SJSA1 (cell line): Measurements from ENCODE around the gene TUBB4B. TPM values are rescaled to one million over a fixed set of nuclear protein-coding genes. Genes with fewer than 3 reads are reported as not detected.

Experiments used
- DNase-seq, 2 experiments: peaks; one replicate each; pipeline ENCODE4 v3.0.0-alpha.2; 2015 to 2020; ENCODE audit warnings: low spot score in 2 of 2, low read depth in 1 of 2
- H3K27ac ChIP-seq: fragments of 250-450 bp; sonication (Bioruptor Pico); 2 replicates; pipeline ENCODE4 v1.5.1; 2020; ENCODE audit warnings: mild to moderate bottlenecking, moderate library complexity
- H3K27me3 ChIP-seq: fragments of 250-450 bp; sonication (Bioruptor Pico); replicated peaks from 2 replicates; pipeline ENCODE4 v1.5.1; 2020; ENCODE audit warnings: mild to moderate bottlenecking, moderate library complexity
- H3K36me3 ChIP-seq: fragments of 250-450 bp; sonication (Bioruptor Pico); 2 replicates; pipeline ENCODE4 v1.5.1; 2020; ENCODE audit warnings: mild to moderate bottlenecking
- H3K4me1 ChIP-seq: fragments of 250-450 bp; sonication (Bioruptor Pico); replicated peaks from 2 replicates; pipeline ENCODE4 v1.6.1; 2021; ENCODE audit warnings: mild to moderate bottlenecking
- H3K4me3 ChIP-seq: fragments of 250-450 bp; sonication (Bioruptor Pico); 2 replicates; pipeline ENCODE4 v1.5.1; 2020; ENCODE audit warnings: mild to moderate bottlenecking
- H3K9me3 ChIP-seq: fragments of 250-450 bp; sonication (Bioruptor Pico); replicated peaks from 2 replicates; pipeline ENCODE4 v1.5.1; 2020; ENCODE audit warnings: mild to moderate bottlenecking
- total RNA-seq: library from RNA; depleted of rRNA; stranded (reverse); fragments of >200 nt; shearing (Covaris generic); gene quantifications from 2 replicates; pipeline ENCODE4 v1.2.3, GENCODE V29; 2014

Gene TUBB4B
- total RNA-seq, 1 experiment from 2014 or later, result 229 TPM

DNA sequence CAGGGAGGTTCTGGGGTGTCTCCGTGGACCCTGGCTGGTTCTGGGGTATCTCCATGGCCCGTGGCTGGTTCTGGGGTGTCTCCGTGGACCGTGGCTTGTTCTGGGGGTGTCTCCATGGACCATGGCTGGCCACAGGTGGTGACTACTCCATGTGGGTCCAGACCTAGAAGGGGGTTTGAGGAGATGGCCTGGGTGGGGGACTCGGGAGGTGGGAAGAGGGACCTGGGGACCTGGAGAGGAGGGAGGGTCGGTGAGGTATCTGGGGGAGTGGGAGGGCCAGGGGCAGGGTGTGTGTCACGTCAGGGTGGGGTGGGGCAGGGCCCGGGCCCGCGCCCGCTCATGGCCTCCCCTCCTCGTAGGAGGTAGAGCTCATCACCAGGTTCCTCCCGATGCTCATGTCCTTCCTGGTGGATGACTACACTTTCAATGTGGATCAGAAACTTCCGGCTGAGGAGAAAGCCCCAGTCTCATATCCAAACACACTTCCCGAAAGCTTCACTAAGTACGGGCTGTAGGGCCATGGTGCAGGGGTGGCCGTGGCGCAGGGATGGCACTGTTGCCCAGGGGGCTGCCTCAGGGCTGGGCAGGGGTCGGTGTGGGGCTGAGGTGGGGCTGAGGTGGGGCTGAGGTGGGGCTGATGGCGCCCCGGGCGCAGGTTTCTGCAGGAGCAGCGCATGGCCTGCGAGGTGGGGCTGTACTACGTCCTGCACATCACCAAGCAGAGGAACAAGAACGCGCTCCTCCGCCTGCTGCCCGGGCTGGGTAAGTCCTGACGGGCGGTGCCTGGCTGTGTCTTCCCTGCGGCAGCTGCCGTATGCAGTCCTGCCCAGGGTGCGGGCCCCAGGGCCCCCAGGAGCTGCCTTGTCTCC lies 25.7 kb downstream of the TUBB4B start:
- peaks cover 71% of the 10 kb centered on the region for H3K36me3 ChIP-seq
- no peak for DNase-seq
- no peaks in the 10 kb centered on the region for H3K9me3 ChIP-seq
- H3K4me3 ChIP-seq, result no peak overlapping the region
- no peaks in the 10 kb centered on the region for H3K27me3 ChIP-seq
- peaks cover 12% of the 10 kb centered on the region for H3K4me1 ChIP-seq
- no peak overlapping the region for H3K27ac ChIP-seq

DNA sequence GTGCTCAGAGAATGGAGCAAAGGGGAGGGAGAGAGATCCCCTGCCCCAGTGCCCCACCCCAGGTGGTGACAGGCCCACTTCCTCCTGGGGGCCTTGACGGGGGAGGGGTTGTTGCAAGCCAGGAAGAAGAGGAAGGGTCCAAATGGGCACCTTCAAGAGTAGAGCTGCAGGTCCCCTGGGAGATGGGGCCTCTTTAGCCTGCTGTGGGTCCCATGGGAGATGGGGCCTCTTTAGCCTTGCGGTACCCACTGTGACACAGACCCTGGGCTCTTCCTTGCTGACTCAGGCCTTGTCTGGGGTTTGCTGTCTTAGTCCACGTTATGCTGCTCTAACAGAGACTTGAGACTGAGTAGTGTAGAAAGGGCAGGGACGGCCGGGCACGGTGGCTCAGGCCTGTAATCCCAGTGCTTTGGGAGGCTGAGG lies 26.9 kb downstream of the TUBB4B start:
- no peak overlapping the region for H3K4me3 ChIP-seq
- H3K9me3 ChIP-seq, result no peaks in the 10 kb centered on the region
- peaks cover 76% of the 10 kb centered on the region for H3K36me3 ChIP-seq
- H3K27ac ChIP-seq, result no peak overlapping the region
- no peak for DNase-seq
- H3K27me3 ChIP-seq, result no peaks in the 10 kb centered on the region
- H3K4me1 ChIP-seq, result peaks cover 12% of the 10 kb centered on the region

DNA sequence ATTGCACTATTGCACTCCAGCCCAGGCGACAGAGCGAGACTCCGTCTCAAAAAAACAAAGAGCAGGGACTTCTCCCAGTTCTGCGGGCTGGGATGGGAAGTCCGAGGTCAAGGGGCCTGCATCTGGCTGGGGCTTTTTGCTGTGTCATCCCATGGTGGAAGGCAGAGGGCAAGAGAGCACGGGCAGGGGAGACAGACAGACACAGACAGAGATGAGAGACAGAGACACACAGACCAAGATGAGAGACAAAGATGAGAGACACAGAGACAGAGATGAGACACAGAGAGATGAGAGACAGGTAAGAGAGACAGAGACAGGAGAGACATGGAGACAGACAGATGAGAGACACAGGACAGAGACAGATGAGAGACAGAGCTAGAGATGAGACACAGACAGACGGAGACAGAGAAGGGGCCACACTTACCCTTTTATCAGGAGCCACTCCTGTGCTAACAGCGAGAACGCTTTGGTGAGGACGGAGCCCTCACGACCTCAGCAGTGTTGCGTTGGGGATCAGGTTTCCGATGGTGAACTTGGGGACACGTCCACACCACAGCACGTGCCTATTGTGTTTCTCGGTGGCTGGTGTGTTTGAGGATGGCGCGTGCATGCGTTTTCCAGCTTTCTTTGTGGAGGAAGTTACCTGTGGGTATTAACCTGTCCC lies 27.6 kb downstream of the TUBB4B start:
- Histone ChIP-seq H3K27ac (no peak overlapping the region), H3K4me3 (no peak overlapping the region), H3K4me1 (peaks cover 12% of the 10 kb centered on the region), H3K9me3 (no peaks in the 10 kb centered on the region), H3K36me3 (peaks cover 78% of the 10 kb centered on the region), H3K27me3 (no peaks in the 10 kb centered on the region)
- no peak for DNase-seq

DNA sequence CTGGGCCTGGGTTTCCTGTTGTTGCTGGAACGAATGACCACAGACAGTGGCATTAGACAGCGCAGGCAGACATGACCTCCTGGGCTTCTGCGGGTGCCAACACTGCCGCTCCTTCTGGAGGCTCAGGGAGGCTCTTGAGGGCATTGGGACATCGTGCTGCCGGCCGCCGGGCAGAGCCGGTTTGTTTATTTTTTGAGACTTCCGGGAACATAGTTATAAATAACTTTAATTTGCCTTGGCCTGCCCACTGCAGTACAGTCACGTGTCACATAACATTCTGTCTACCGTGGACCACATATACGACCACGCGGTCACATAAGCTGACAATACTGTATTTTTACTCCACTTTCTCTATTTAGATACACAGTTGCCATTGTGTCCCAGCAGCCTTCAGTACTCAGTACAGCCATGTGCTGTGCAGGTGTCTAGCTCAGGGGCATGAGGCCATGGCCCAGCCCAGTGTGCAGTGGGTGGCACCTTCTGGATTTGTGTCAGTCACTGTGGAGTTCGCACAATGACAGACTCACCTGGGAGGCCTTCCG lies 28.2 kb downstream of the TUBB4B start:
- no peak overlapping the region for H3K4me3 ChIP-seq
- DNase-seq, result no peak
- peaks cover 12% of the 10 kb centered on the region for H3K4me1 ChIP-seq
- no peak overlapping the region for H3K27ac ChIP-seq
- no peaks in the 10 kb centered on the region for H3K9me3 ChIP-seq
- no peaks in the 10 kb centered on the region for H3K27me3 ChIP-seq
- peaks cover 71% of the 10 kb centered on the region for H3K36me3 ChIP-seq

- Histone ChIP-seq H3K36me3 (peaks cover 59% of the 10 kb centered on the region), H3K9me3 (no peaks in the 10 kb centered on the region), H3K27ac (no peak overlapping the region), H3K4me1 (peaks cover 12% of the 10 kb centered on the region), H3K4me3 (no peak overlapping the region), H3K27me3 (no peaks in the 10 kb centered on the region)
- no peak for DNase-seq
These were observed 30.0 kb downstream of the TUBB4B start for GRCh38 chr9:137270929-137271695.

- no peaks in the 10 kb centered on the region for H3K9me3 ChIP-seq
These were observed 30.6 kb downstream of the TUBB4B start for GRCh38 chr9:137271696-137272076.

DNA sequence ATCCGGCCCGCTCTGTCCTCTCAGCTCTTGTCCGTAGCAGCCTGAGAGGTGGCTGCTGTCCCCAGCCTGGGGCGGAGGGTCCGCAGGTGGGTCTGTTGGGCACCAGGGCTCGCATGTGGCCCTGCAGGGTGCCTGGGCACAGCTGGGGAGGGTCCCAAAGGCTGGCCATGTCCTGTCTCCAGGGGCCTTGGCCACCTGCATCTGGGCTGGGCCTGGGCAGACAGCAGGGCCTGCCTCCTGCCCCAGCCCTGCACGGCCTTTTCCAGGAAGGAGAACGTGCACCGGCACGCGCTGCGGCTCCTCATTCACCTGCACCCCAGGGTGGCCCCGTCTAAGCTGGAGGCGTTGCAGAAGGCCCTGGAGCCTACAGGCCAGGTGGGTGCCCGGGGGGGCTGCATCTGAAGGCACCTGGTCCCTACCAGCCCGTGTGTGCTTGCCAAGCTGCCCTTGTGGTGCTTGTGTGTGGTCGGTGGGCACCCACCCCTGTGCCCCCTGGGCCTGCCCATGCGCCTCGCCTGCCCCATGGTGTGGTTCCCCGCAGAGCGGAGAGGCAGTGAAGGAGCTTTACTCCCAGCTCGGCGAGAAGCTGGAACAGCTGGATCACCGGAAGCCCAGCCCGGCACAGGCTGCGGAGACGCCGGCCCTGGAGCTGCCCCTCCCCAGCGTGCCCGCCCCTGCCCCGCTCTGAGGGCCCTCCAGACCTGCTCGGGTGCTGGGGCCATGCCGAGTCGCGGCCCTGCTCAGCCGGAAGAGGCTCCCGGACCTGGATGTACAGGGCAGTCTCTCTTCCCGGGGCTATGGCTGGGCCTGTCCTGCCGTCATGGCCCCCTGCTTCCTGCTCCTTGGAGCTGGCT lies 31.4 kb downstream of the TUBB4B start:
- Histone ChIP-seq H3K4me1 (peaks cover 21% of the 10 kb centered on the region), H3K27me3 (no peaks in the 10 kb centered on the region), H3K27ac (no peak overlapping the region), H3K36me3 (peaks cover 56% of the 10 kb centered on the region), H3K4me3 (no peak overlapping the region), H3K9me3 (no peaks in the 10 kb centered on the region)
- DNase-seq, result peak in 1 of 2 experiments; percentile 42

More at GRCh38 chr9:137271696-137272076, 30.6 kb downstream of the TUBB4B start:
- Histone ChIP-seq H3K27me3 (no peaks in the 10 kb centered on the region), H3K4me3 (no peak overlapping the region), H3K27ac (no peak overlapping the region), H3K4me1 (peaks cover 13% of the 10 kb centered on the region), H3K36me3 (peaks cover 57% of the 10 kb centered on the region)
- no peak for DNase-seq

GRCh38 chr9:137273095-137273490 lies 32.0 kb downstream of the TUBB4B start:
- H3K27ac ChIP-seq, result no peak overlapping the region
- H3K36me3 ChIP-seq, result peaks cover 57% of the 10 kb centered on the region
- H3K27me3 ChIP-seq, result no peaks in the 10 kb centered on the region
- H3K4me1 ChIP-seq, result peaks cover 27% of the 10 kb centered on the region
- no peak for DNase-seq
- no peaks in the 10 kb centered on the region for H3K9me3 ChIP-seq
- H3K4me3 ChIP-seq, result no peak overlapping the region

DNA sequence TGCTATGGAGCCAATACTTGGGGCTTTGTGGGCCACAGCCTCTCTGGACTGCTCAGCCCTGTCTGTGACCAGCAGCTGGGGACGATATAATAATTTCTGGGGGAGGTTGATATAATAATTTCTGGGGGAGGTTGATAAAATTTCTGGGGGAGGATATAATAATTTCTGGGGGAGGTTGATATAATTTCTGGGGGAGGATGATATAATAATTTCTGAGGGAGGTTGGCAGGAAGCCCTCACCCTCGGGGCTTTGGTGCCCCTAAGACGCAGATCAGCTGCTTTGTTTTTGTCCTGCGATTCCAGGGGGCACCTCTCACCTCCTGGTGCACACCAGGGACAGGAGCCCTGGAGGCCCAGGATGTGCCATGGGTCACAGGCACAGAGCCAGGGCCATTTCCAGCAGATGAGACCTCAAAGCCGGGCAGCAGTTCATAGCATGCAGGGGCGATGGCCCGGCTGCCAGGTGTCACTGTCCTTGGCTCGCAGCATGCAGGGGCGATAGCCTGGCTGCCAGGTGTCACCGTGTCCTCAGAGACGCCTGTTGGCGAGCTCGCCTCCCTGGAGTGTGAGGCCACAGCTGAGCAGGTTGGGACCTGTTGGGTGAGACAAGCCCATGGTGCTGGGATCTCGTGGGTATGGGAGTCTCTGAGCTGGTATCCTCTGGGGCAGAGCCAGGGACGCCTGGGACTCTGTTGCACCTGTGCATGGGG lies 32.7 kb downstream of the TUBB4B start:
- no peak overlapping the region for H3K27ac ChIP-seq
- H3K36me3 ChIP-seq, result peaks cover 53% of the 10 kb centered on the region
- no peaks in the 10 kb centered on the region for H3K27me3 ChIP-seq
- no peak for DNase-seq
- H3K4me1 ChIP-seq, result peaks cover 23% of the 10 kb centered on the region
- no peak overlapping the region for H3K4me3 ChIP-seq
- no peaks in the 10 kb centered on the region for H3K9me3 ChIP-seq

DNA sequence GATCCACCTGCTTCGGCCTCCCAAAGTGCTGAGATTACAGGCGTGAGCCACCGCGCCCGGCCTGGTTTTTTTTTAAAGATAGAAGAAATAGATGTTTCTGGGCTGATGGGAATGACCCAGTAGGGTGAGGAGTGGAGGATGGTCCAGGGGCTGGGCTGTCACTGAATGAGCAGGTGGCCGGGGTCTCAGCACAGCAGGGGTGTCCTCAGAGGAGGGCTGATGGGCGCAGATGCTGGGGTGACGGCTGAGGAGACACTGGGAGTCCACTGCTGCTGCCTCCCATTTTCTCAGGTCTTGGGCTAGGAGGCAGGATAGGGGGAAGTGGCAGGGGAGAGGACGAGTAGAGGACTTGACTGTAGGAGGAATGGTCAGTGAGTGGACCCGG lies 34.1 kb downstream of the TUBB4B start:
- H3K27ac ChIP-seq, result no peak overlapping the region
- peak in 1 of 2 experiments; percentile 39 for DNase-seq
- no peaks in the 10 kb centered on the region for H3K9me3 ChIP-seq
- H3K36me3 ChIP-seq, result peaks cover 53% of the 10 kb centered on the region
- H3K4me3 ChIP-seq, result no peak overlapping the region
- H3K4me1 ChIP-seq, result peaks cover 15% of the 10 kb centered on the region
- H3K27me3 ChIP-seq, result no peaks in the 10 kb centered on the region

- no peak overlapping the region for H3K4me3 ChIP-seq
- H3K27ac ChIP-seq, result no peak overlapping the region
- DNase-seq, result peak in 1 of 2 experiments; percentile 44
- H3K9me3 ChIP-seq, result no peaks in the 10 kb centered on the region
- H3K27me3 ChIP-seq, result no peaks in the 10 kb centered on the region
- H3K36me3 ChIP-seq, result peaks cover 49% of the 10 kb centered on the region
- peaks cover 15% of the 10 kb centered on the region for H3K4me1 ChIP-seq
These were observed 34.7 kb downstream of the TUBB4B start for GRCh38 chr9:137275588-137276472.
